Skin epidermis (tissue), 12 donors: ENCODE results near the gene PCLO.

Experiments
- H3K27ac ChIP-seq, 21 experiments: fragments of 200-600 bp; sonication (generic) in 11 of 21; one replicate each; pipeline ENCODE4 v1.5.0; 2020; ENCODE audit warnings: mild to moderate bottlenecking in 3 of 21, inconsistent platforms in 2 of 21, moderate library complexity in 2 of 21
- H3K4me3 ChIP-seq, 7 experiments: fragments of 200-600 bp; sonication (generic) in 2 of 7; one replicate each; pipeline ENCODE4 v1.5.0; 2020; ENCODE audit warnings: inconsistent platforms in 2 of 7, mild to moderate bottlenecking in 2 of 7, moderate library complexity in 1 of 7

Gene PCLO, protein sequence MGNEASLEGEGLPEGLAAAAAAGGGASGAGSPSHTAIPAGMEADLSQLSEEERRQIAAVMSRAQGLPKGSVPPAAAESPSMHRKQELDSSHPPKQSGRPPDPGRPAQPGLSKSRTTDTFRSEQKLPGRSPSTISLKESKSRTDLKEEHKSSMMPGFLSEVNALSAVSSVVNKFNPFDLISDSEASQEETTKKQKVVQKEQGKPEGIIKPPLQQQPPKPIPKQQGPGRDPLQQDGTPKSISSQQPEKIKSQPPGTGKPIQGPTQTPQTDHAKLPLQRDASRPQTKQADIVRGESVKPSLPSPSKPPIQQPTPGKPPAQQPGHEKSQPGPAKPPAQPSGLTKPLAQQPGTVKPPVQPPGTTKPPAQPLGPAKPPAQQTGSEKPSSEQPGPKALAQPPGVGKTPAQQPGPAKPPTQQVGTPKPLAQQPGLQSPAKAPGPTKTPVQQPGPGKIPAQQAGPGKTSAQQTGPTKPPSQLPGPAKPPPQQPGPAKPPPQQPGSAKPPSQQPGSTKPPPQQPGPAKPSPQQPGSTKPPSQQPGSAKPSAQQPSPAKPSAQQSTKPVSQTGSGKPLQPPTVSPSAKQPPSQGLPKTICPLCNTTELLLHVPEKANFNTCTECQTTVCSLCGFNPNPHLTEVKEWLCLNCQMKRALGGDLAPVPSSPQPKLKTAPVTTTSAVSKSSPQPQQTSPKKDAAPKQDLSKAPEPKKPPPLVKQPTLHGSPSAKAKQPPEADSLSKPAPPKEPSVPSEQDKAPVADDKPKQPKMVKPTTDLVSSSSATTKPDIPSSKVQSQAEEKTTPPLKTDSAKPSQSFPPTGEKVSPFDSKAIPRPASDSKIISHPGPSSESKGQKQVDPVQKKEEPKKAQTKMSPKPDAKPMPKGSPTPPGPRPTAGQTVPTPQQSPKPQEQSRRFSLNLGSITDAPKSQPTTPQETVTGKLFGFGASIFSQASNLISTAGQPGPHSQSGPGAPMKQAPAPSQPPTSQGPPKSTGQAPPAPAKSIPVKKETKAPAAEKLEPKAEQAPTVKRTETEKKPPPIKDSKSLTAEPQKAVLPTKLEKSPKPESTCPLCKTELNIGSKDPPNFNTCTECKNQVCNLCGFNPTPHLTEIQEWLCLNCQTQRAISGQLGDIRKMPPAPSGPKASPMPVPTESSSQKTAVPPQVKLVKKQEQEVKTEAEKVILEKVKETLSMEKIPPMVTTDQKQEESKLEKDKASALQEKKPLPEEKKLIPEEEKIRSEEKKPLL (N-terminal part only)

DNA sequence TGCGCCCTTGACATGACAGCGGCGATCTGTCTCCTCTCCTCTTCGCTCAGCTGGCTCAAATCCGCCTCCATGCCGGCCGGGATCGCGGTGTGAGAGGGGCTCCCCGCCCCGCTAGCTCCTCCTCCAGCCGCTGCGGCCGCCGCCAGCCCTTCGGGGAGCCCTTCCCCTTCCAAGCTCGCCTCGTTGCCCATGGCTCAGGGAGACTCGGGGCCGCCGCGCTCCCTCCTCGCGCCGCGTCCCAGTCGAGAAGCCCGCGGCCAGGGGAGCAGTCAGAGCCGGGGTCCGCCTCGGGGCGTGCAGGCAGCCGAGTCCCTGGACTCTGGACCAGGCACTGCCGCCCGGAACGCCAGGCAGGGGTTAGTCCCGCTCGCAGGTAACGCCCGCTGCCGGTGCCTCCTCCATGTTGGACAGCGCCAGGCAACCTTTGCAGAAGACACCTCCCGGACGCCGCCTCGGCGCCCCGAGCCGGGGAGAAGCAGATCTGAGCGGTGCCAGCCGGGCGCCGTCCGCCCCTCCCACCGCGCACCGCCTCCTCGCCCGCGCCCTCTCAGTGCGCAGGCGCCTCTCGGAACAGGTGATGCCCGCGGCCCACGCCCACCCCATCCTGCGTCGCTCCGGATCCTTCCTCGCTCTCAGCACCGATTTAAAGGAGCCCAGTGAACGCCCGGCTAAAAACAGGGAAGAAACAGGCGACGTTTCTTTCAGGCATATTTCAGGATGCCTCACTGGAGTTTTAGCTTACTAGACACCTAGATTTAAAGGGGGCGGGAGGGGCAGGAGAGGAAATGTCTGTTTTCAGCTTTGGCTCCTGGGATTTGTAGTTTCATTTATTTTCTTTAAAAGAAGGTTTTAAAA lies at the start of gene PCLO:
Gene PCLO (minus strand): TSS at position 483 of the 855 bp plus-strand sequence. CDS start 292 bp downstream, at position 191.
- Histone ChIP-seq H3K27ac (peak within 1 kb of the TSS in 13 of 21 experiments; percentile 6 to 77 (median 53)), H3K4me3 (peak within 1 kb of the TSS; percentile 28 to 66 (median 48))

DNA sequence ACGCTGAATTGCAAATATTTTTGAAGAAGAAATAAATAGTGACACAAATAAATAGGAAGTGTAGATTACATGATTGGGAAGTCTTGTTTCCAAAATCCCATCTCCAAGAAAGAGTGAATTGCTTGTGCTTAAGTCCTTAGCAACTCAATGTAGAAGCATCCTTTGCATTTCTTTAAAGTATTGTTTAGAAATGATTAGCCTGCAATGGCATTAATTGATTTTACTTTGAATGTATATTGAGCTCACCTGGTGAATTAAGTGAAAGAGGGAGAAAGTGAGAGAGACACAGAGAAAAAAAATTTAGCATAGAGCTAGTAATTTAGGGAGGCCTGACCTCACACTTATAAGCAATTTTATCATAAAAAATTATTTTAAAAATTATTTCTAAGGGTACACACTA lies 49.0 kb upstream of the PCLO start:
- H3K4me3 ChIP-seq, result no peak overlapping the region
- no peak overlapping the region for H3K27ac ChIP-seq

DNA sequence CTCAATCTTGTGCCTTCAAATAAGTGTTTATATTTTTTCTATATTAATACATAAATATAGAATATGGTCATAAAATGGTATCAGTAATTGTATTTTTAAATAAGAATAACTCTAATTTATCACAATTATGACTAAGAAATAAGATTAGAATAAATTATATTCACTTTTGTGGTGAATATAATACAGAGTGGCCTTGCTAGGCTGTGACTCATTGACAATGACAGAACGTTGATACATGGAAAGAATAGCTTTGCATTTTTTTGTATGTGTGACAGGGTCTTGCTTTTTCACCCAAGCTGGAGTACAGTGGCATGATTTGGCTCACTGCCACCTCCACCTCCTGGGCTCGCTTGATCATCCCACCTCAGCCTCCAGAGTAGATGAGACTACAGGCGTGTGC lies 47.8 kb upstream of the PCLO start:
- no peak overlapping the region for H3K4me3 ChIP-seq
- no peak overlapping the region for H3K27ac ChIP-seq

DNA sequence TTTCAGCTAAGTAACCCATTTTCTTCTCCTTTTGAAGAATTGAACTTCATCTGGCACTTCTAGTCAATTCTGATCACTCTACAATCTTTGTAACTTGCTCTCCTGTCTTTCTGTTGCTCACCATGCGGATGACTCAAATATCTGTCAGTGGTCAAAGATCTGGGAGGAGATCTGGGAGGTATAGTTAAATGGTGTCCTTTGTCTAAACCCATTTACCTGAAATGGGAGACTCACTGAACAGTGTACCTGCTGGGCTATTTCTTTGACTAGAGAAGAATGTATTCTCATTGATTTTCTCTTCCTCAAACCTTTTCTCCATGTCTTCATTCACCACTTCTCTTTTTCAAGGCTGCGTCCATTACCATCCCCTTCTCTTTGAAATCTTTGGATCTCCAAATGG lies 42.0 kb upstream of the PCLO start:
- Histone ChIP-seq H3K4me3 (no peak overlapping the region), H3K27ac (no peak overlapping the region)

DNA sequence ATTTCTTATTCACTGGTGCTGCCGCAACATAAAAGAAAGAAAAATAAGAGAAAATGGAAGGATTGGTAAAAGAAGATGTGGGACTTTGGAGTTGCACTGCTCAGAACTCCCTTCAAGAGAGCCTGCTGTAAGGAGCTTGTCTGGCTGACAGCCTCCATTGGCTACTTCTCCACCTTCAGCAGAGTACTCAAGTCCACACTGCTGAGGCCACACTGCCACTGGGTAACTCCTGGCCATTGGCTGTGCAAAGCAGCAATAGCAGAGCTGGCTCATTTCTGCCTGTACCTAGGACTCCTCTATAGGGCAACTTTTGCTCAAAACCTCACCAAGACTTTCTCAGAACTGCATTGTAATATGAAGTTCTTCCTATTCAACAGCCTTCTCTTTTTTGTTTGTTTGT lies 38.7 kb upstream of the PCLO start:
- no peak overlapping the region for H3K4me3 ChIP-seq

DNA sequence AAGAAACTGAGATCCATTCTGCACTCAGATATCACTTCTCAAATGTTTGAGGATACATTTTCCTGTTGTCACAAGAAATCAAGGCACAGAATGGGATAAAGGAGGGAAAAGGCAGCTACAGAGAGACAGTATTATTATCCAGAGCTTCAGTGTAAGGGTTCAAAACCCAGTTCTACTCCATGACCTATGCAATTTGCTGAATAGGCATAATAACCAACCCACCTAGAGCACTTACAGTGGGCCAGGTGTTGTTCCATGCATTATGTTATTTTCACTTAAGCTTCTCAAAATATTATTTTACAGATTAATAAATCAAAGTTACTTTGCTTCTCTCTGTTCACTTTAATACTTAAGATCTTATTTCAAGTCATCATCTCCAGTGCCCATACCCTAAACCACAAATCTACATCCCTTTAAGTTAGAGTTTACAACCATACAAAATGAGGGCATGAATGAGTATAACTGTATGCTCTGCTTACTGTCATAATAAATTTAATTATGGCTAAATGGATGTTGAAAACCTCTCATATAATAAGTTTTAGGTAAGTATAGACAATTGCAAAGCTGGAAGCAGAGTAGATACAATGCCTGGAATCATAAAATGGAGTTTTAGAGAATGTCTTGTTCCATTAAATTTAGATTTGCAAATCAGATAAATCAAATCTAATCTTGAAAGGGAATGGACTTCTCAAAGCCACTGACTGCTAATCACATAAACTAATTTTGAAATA lies 28.1 kb upstream of the PCLO start:
- no peak overlapping the region for H3K4me3 ChIP-seq

More for the DNA sequence above, 38.7 kb upstream of the PCLO start:
- H3K27ac ChIP-seq, result no peak overlapping the region

DNA sequence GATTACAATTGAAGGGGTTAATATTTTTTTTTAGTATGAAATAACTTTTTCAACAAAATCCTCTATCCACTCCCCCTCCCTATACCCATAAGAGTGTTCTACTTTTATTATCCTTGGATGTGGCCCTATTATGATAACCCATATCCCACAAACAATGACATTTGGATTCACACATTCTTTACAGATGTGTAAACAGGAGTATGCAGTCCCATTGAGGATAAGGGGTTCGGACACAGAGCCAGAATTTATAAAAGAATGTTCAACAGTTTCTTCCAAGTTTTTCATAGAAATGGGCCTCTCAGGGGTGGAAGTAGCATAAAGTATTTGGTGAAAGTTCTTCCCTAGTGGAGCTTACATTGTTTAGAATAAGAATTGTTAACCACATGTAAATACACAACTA lies 16.1 kb upstream of the PCLO start:
- no peak overlapping the region for H3K27ac ChIP-seq
- no peak overlapping the region for H3K4me3 ChIP-seq

More for the DNA sequence above, 28.1 kb upstream of the PCLO start:
- H3K27ac ChIP-seq, result no peak overlapping the region

DNA sequence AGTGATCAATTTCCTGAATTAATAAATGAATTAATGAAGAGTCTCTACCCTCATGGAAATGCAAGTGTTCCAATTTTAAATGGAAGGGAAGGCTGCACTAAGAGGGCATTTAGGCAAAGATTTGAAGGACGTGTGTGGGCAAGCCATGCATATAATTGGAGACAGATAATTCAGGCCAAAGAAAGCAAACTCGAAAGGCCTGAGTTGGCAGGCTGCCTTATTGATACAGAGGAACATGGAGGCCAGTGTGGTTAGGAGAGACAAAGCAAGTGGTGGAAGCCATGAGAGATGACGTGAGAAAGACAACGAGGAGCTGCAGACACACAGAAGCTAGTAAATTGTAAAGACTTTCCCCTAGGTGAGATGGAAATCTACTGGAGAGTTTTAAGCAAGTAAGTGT lies 15.4 kb upstream of the PCLO start:
- Histone ChIP-seq H3K4me3 (no peak overlapping the region), H3K27ac (no peak overlapping the region)

DNA sequence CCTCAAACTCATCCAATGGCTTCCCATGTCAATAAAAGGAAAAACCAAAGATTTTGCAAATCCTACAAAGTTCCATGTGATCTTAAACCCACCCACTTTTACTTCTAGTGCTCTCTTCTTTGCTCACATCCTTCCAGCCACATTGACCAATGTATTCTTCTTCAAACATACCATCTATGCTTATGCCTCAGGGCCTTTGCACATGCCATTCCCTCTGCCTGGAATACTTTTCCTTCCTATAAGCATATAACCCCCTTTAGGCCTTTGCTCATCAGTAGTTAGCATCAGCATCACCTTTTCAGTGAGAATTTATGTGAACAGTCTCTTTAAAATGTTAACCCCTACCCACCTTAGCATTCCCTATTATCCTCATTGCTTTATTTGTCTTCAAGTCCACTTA lies 11.0 kb upstream of the PCLO start:
- Histone ChIP-seq H3K4me3 (no peak overlapping the region), H3K27ac (no peak overlapping the region)

DNA sequence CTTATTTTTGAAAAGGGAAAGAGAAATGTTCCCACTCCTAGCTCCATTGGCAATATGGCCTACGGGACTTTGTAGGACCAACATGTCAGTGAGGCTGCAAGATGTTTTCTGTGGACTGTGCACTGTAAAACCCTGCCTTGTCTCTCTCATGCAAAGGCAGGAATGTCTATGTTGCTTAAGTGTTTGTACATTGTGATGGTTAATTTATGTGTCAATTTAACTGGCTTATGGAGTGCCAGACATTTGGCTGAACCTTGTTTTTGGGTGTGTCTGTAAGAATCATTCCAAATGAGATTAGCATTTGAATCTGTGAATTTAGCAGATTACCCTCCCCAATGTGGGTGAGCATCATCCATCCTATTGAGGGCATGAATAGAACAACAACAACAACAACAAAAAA lies 4.1 kb upstream of the PCLO start:
- Histone ChIP-seq H3K4me3 (no peak overlapping the region), H3K27ac (no peak overlapping the region)

DNA sequence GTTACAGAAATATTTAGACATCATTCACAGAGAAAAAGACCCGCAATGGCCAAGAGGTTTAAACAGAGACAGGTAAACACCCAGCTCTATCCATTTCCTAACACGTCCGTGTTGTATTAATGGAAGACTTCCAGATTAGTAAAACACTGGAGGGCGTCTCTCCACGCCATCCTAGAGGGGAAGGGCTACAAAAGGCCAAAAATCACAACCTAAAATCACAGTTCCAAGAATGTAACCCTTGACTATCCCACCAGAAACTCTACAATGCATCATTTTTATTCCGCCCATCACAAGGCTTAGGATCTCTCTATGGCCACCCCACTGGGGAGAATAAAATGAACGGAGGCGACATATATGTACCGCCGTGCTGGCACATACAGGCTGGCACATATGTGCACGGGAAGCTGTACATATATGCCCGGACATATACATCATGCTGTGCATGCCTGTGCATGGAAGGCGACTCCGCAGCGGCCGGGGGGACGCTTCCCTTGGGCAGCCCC lies 734 bp downstream of the PCLO start:
- peak overlapping the region in 11 of 21 experiments; percentile 6 to 77 (median 56) for H3K27ac ChIP-seq
- peak overlapping the region; percentile 28 to 66 (median 48) for H3K4me3 ChIP-seq

DNA sequence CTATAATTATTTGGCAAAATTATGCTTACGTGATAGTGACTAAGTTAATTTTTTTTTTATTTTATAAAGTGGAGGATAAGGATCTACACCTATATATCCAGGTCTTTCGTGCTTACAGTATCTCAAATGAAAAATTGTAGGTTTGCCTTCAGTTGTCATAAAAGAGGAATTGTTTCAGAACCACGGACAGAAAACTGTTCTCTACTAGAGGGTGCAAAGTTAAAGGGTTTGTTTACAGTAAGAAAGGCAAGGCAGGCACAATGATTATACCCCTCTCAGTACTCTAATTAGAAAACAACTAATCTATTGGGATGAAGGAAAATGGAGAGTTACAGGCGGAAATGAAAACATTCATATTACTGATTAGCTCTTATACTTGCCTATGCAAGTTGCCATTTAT lies 1.5 kb downstream of the PCLO start:
- no peak overlapping the region for H3K4me3 ChIP-seq
- H3K27ac ChIP-seq, result no peak overlapping the region

DNA sequence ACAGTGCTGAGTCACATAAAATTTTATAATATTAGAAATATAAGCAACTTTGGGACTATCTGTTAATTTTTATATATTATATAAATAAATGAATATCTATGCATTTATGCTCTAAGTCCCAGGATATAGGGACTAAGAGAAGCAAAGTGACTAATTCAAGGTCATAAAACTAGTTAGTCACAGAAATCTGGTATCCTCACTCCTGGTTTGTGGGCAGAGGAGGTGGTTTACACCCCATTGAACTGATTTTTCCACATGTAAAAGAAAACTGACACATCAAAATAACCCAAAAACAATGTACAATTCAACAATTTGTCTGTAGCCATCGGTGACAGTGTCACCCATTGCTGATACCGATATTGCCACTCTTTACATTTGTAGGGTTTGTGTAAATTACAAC lies 3.0 kb downstream of the PCLO start:
- H3K27ac ChIP-seq, result no peak overlapping the region
- H3K4me3 ChIP-seq, result no peak overlapping the region

DNA sequence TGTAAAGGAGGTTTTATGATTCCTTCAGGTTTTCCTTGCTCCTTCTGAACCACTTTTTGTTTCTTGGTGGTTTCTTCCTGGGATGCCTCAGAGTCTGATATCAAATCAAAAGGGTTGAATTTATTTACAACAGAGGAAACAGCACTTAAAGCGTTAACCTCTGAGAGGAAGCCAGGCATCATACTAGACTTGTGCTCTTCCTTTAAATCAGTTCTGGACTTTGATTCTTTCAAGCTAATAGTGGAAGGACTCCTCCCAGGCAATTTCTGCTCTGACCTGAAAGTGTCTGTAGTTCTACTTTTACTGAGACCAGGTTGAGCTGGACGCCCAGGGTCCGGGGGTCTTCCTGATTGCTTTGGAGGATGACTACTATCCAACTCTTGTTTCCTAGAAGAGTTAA lies 6.7 kb downstream of the PCLO start:
- H3K4me3 ChIP-seq, result no peak overlapping the region
- no peak overlapping the region for H3K27ac ChIP-seq

DNA sequence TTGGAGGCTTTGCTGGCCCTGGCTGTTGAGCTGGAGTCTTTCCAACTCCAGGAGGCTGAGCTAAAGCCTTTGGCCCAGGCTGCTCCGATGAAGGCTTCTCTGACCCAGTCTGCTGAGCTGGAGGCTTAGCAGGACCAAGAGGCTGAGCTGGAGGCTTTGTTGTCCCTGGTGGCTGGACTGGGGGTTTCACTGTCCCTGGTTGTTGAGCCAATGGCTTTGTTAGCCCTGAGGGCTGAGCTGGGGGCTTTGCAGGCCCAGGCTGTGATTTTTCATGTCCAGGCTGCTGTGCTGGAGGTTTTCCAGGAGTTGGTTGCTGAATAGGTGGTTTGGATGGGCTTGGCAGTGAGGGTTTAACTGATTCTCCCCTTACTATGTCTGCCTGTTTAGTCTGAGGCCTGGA lies 7.3 kb downstream of the PCLO start:
- Histone ChIP-seq H3K4me3 (no peak overlapping the region), H3K27ac (no peak overlapping the region)

DNA sequence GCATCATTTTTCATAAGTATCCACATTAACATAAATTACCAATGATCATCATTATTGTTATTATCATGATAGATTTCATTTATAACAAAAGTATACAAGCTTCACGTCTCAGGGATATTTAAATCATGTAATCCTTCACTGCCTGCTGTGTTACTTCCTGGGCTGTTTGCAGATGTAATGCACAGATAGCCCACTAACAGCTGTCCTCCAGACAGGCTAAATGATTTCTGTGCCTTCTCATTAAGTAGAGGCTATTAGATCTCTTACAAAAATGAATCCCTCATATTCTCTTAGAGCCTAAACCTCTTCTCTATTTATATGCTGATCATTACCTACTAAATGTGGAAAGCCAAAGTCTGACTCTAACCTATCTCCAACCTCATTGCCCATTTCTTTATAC lies 9.3 kb downstream of the PCLO start:
- H3K27ac ChIP-seq, result no peak overlapping the region
- no peak overlapping the region for H3K4me3 ChIP-seq

DNA sequence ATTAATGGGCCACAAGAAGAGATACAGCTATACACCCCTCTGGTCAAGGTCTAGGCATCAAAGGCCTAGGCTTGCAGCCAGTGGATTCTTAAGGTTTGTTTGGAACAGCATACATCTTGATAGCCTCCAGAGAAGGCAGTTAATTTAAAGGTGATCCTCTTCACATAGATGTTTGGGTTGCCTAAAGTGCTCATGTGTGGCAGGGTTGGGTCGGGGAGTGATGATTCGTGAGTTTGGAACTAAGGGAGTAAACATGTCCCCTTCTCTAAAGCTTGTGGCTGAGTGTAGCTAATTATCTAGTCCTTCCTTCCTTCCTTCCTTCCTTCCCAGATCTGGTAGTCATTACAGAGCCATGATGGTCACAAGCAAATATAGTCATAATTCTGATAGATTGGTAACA lies 12.4 kb downstream of the PCLO start:
- Histone ChIP-seq H3K27ac (no peak overlapping the region), H3K4me3 (no peak overlapping the region)

DNA sequence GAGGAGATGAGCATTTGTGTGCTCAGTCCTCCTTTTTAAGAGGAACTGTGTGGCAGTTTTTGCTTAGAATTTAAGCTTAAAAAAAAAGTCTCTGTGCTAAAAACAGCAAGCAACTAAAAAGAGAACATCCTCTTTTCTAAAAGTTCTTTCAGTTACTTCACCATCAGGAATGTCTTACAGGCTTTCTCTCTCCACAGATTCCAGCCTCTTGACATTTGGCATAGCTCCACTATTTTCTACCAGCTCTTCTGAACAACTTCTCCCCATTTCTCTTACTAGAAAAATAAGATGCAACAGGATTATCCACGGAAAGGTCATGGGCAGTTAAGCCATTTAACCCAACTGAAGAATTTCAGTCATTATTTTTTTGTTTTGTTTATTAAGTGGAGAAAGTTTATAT lies 13.2 kb downstream of the PCLO start:
- no peak overlapping the region for H3K4me3 ChIP-seq
- H3K27ac ChIP-seq, result no peak overlapping the region
